ENCODE results near the gene HRH3.

HRH3 gene

GRCh38 chr20:62174021-62174804 lies 45.9 kb downstream of the HRH3 start:
- DNase-seq = no peak

GRCh38 chr20:62172666-62173065 lies 47.4 kb downstream of the HRH3 start:
- no peak for DNase-seq

- no peak for DNase-seq
Observed at GRCh38 chr20:62171245-62171644, 48.8 kb downstream of the HRH3 start.

- no peak for DNase-seq
Observed at GRCh38 chr20:62170536-62170935, 49.5 kb downstream of the HRH3 start.

GRCh38 chr20:62168890-62169435 lies 51.1 kb downstream of the HRH3 start:
- DNase-seq = no peak

GRCh38 chr20:62168061-62168460 lies 52.0 kb downstream of the HRH3 start:
- no peak for DNase-seq

GRCh38 chr20:62167474-62167873 lies 52.6 kb downstream of the HRH3 start:
- no peak for DNase-seq

- DNase-seq = no peak
Observed at GRCh38 chr20:62165762-62166399, 54.2 kb downstream of the HRH3 start.
